ENCODE data around the gene CD46.

The CD46 gene

GRCh38 chr1:207810606-207811295, 58.9 kb downstream of the CD46 start:
- TF ChIP-seq CTCF (IDR thresholded peaks at IDR 0.05; ENCODE audit: extremely low read depth, missing control alignments): no peak
- no peak for DNase-seq (ENCODE audit: low spot score)

- TF ChIP-seq CTCF (IDR thresholded peaks at IDR 0.05; ENCODE audit: extremely low read depth, missing control alignments): no peak
Observed at GRCh38 chr1:207811319-207811718, 59.5 kb downstream of the CD46 start.

GRCh38 chr1:207811920-207812720, 60.3 kb downstream of the CD46 start:
- peak; percentile 35 for TF ChIP-seq CTCF (IDR thresholded peaks at IDR 0.05; ENCODE audit: extremely low read depth, missing control alignments)
- no peak for DNase-seq (ENCODE audit: low spot score)

More at GRCh38 chr1:207811319-207811718, 59.5 kb downstream of the CD46 start:
- DNase-seq (ENCODE audit: low spot score): no peak

- no peak for DNase-seq (ENCODE audit: low spot score)
- no peak for TF ChIP-seq CTCF (IDR thresholded peaks at IDR 0.05; ENCODE audit: extremely low read depth, missing control alignments)
Observed at GRCh38 chr1:207812778-207813511, 61.1 kb downstream of the CD46 start.

GRCh38 chr1:207813512-207813881, 61.6 kb downstream of the CD46 start:
- no peak for TF ChIP-seq CTCF (IDR thresholded peaks at IDR 0.05; ENCODE audit: extremely low read depth, missing control alignments)

GRCh38 chr1:207813946-207814345, 62.1 kb downstream of the CD46 start:
- TF ChIP-seq CTCF (IDR thresholded peaks at IDR 0.05; ENCODE audit: extremely low read depth, missing control alignments): no peak
- DNase-seq (ENCODE audit: low spot score): no peak

More at GRCh38 chr1:207813512-207813881, 61.6 kb downstream of the CD46 start:
- DNase-seq (ENCODE audit: low spot score): no peak

GRCh38 chr1:207814469-207814868, 62.6 kb downstream of the CD46 start:
- TF ChIP-seq CTCF (IDR thresholded peaks at IDR 0.05; ENCODE audit: extremely low read depth, missing control alignments): no peak

More at GRCh38 chr1:207814469-207814868, 62.6 kb downstream of the CD46 start:
- no peak for DNase-seq (ENCODE audit: low spot score)
